ENCODE data around the gene PGAP6.
A peak's percentile ranks its signal among the peaks of the same experiment; 100 is the strongest.
"Not testable (repeated sequence)": the region's sequence is repeated elsewhere in the genome, so short reads cannot be mapped to it uniquely, and the experiment has no call there.

Gene PGAP6

GRCh38 chr16:400061-400591 lies 18.3 kb upstream of the PGAP6 start:
- no peak for DNase-seq

DNA sequence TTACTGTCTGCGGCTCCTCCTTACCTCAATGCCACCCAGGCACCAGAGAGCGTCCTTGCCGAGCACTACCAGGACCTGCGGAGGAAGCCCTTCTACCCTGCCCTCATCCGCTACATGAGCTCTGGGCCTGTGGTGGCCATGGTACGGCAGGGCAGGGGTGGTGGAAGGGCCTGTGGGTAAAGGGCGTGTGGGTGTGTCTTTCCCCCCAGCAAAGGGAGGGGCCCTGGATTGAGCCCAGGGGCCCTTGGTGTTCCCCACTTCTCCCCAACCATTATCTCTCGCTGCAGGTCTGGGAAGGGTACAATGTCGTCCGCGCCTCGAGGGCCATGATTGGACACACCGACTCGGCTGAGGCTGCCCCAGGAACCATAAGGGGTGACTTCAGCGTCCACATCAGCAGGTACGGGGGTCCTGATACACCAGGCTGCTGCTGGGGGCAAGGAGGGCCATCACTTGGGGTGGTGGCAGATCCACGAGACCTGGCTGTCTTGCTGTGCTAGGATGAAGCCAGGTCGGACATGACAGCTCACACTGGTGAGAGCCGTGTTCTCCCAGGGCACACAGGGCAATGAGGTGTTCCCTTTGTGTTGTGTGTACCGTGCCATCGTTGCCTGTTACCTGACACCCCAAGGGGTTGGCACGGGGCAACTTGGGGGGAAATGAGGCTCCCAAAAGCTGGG lies 17.7 kb upstream of the PGAP6 start:
- no peak for DNase-seq

DNA sequence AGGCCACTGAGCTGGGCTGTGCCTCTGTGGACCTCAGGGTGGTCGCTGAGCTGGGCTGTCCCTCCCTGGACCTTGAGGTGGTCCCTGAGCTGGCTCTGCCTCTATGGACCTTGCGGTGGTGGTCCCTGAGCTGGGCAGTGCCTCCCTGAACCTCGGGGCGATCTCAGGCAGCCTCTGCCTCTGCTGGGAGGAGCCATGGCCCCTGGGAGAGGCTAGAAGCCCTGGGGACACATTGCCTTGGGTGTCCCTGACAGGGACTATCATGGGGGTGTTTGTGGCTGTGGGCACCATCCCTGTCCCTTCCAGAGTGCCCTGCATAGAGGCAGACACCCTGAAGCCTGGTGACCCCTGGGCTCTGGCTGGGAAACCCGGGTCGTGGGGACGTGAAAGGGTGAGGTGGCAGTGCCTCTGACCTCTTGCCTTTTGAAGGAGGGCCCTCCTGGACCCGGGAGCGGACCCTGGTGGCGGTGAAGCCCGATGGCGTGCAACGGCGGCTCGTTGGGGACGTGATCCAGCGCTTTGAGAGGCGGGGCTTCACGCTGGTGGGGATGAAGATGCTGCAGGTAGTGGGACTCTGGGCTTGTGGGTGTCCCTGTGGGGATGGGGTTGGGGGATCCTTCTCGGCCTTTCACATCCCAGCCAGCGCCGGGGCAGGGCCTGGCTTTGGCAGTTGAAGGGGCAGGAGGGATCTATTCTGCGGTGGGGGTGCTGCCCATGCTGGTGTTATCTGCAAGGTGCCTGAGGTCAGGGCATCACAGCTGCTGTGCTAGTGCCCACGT lies 17.0 kb upstream of the PGAP6 start:
- DNase-seq, result no peak

DNA sequence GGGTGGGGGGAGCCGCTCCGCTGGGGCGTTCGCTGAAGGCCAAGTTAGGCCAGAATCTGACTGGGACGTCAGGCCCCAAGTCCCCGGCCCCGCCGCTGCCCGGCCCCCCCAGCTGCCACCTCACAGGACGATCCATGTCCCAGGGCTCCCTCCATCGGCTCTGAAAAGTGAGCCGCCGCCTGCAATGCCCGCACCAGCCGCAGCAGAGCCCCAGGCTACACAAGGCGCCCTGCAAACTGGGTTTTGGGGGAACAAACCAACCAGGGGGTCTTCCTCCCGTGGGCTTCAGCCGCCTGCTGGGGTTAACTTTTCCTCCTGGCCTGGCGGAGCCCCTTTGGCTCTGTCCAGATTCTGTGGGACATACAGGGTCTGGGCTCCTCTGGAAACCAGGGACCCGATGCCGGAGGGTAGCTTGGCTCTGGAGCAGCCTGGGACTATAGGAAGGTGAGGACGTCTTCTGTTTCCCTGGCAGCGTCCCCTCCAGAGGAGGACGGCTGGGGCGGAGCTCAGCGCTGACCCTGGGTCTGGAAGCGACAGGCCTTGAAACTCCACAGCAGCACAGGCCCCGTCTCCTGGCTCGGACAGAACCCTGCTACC lies 16.1 kb upstream of the PGAP6 start:
- peak; percentile 36 for DNase-seq

GRCh38 chr16:397135-397661 lies 15.4 kb upstream of the PGAP6 start, which contains the start of gene NME4:
NME4 (plus strand) TSS chr16:397199; CDS start chr16:397223, 24 bp downstream.
- no peak for DNase-seq

DNA sequence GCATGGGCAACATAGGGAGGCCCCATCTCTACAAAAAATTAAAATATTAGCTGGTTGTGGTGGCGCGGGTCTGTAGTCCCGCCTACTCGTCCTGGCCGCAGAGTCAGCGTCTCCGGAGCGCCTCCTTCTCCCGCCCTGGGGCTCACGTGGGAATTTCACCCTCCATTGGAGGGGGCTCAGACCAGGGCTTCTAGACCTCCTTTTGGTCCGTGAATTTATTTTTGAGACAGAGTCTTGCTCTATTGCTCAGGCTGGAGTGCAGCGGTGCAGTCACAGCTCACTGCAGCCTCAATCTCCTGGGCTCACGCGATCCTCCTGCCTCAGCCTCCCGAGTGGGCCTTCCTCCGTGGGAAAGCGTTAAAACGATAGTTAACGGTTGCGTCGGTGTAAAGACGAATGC lies 14.8 kb upstream of the PGAP6 start:
- DNase-seq, result no peak

DNA sequence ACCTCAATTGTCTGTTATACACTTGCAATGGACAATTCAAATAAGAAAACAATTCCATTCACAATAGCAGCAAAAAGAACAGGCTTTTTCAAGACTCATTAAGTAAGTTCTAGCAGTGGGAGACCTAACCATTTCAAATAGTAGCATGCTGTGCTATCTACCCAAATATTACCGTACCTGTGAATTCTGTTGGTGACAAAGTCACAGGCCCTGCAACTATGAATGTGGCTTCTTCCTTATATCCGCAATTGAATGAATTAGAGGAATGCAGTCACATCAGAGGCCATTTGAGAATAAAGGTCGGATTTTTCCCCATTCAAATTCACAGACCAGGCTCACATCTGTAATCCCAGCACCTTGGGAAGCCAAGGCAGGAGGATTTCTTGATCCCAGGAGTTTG lies 14.4 kb upstream of the PGAP6 start:
- DNase-seq, result no peak

GRCh38 chr16:392450-393030 lies 10.8 kb upstream of the PGAP6 start:
- no peak for DNase-seq

DNA sequence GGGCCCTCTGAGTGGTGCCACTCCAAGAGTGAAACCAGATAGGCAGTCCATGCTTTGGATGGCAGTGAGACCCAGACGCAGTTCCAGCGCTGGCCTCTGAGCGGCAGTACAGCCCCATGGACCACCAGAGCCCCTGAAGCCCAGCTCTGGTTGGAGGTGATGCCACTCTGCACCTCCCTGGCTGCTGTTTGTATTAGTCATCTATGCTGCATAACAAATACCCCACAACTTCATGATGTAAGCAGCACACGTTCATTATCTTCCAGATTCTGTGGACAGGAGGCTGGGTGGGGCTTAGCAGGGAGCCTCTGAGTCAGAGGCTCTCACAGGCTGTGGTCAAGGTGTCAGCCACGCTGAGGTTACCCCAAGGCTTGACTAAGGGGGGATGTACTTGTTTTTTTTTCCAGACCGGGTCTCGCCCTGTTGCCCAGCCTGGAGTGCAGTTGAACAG lies 10.1 kb upstream of the PGAP6 start:
- DNase-seq, result peak; percentile 15

GRCh38 chr16:389352-389751 lies 7.6 kb upstream of the PGAP6 start:
- DNase-seq, result no peak

- not testable (repeated sequence) for DNase-seq
Observed at GRCh38 chr16:387761-388666, 6.2 kb upstream of the PGAP6 start.

GRCh38 chr16:386641-387156 lies 4.9 kb upstream of the PGAP6 start:
- no peak for DNase-seq

- DNase-seq, result no peak
Observed at GRCh38 chr16:383326-384051, 1.7 kb upstream of the PGAP6 start.

DNA sequence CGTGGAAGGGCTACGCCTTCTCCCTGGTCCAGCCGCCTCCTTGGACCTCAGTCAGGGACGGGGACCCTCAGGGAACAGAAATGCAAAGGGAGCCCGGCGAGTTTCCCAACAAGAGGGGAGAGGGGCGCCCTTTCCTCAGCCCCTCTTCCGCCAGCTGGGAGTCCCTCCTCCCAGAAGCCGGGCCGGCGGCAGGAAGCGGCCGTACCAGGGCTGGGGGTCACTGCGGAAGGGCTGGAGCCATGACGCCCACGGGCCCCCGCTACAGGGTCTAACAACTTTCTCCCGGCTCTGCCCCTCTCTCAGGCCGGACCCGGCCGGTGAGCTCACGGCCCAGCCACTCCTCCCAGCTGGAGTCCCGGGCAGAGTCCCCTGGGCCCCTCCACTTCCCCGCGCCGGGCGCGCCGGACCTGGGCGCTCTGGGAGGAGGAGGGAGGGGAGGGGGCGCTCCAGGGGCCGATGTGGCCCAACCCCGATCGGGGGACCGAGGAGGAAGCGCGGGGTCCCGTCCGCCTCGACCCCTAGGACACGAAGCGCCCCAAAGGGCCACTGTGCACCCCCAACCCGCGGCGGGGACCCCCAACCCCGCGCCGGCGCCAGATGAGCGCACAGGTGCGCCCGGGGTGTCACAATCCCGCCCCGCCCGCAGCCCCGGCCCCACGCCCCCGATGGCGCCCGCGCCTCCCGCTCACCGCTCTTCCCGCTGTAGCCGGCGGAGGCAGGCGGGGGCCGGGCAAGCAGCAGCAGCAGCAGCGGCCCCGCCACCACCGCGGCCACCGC lies 578 bp downstream of the PGAP6 start:
- DNase-seq, result no peak

DNA sequence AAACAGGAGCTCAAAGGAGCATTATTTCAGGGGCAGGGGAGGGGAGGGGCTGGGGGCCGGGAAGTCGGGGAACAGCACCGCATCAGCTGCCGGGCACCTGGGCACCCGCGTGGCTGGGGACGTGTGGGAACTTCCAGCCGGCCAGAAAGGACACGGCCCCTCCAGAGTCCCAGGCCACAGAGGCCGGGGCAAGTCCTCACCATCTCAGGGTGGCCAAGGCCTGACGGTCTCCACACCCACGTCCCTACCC lies 1.1 kb downstream of the PGAP6 start:
- no peak for DNase-seq

GRCh38 chr16:379961-380761 lies 1.6 kb downstream of the PGAP6 start:
- DNase-seq, result no peak

GRCh38 chr16:379183-379960 lies 2.4 kb downstream of the PGAP6 start:
- no peak for DNase-seq

GRCh38 chr16:378821-379182 lies 3.0 kb downstream of the PGAP6 start:
- no peak for DNase-seq
